B cell (primary cell): Measurements from ENCODE around the gene CPE. TPM values are rescaled to one million over a fixed set of nuclear protein-coding genes. Genes with fewer than 3 reads are reported as not detected.

ENCODE experiments used
- ATAC-seq: fragments of 200-7000 bp; cut with Tn5 transposase; one replicate; pipeline ENCODE4 v1.10.0; 2021; ENCODE audit warnings: low read depth, mild to moderate bottlenecking, moderate number of reproducible peaks, moderate library complexity
- CTCF ChIA-PET: fragments of 350-600 bp; sonication (Branson Sonifier 250); formaldehyde crosslinking; loops from one replicate; lab custom pipeline; 2021; ENCODE audit warnings: antibody characterized with exemption, inconsistent platforms; lab: Charles Lee
- POLR2A ChIA-PET: fragments of 350-600 bp; sonication (Branson Sonifier 250); formaldehyde crosslinking; loops from one replicate; lab custom pipeline; 2021; ENCODE audit warnings: antibody characterized with exemption; lab: Charles Lee
- DNase-seq: peaks from one replicate; pipeline ENCODE4 v3.0.0; 2013
- H2AFZ ChIP-seq: 2 replicates; pipeline ENCODE4 v1.6.1; 2012; ENCODE audit warnings: mild to moderate bottlenecking, low read depth, low read length; ENCODE audit not compliant: insufficient read depth, poor library complexity, severe bottlenecking
- H3K27ac ChIP-seq, 2 donors: 1 replicate in 1 of 2; 2 replicates in 1 of 2; pipeline ENCODE4 v1.5.1; 2012 to 2013; ENCODE audit warnings: low read length in 2 of 2, mild to moderate bottlenecking in 2 of 2, moderate library complexity in 1 of 2
- H3K27me3 ChIP-seq, 4 experiments: fragments of 200-600 bp in 1 of 4; sonication (generic) in 1 of 4; replicated peaks in 1 of 4; 1 replicate in 2 of 4; 2 replicates in 2 of 4; pipeline versions ENCODE4 v1.6.1 to v1.7.0; 2013 to 2016; ENCODE audit warnings: low read length in 3 of 4, mild to moderate bottlenecking in 2 of 4, mixed read lengths in 1 of 4, moderate library complexity in 1 of 4; ENCODE audit not compliant: insufficient read depth in 4 of 4, control insufficient read depth in 3 of 4; ENCODE audit errors: control extremely low read depth in 1 of 4
- H3K36me3 ChIP-seq, 2 experiments: replicated peaks in 1 of 2; 1 replicate in 1 of 2; 2 replicates in 1 of 2; pipeline versions ENCODE4 v1.6.1 to v1.7.1; 2013; ENCODE audit warnings: low read length in 1 of 2; ENCODE audit not compliant: insufficient read depth in 2 of 2, control insufficient read depth in 1 of 2; ENCODE audit errors: control extremely low read depth in 1 of 2, extremely low read depth in 1 of 2
- H3K4me1 ChIP-seq, 2 donors: fragments of 200-600 bp in 1 of 2; sonication (generic) in 1 of 2; 1 replicate in 1 of 2; 2 replicates in 1 of 2; pipeline versions ENCODE4 v1.5.1 to v1.6.1; 2013 to 2017; ENCODE audit warnings: low read length in 2 of 2; ENCODE audit not compliant: control insufficient read depth in 2 of 2, insufficient read depth in 2 of 2
- H3K4me2 ChIP-seq: replicated peaks from 2 replicates; pipeline ENCODE3; 2012; ENCODE audit warnings: mild to moderate bottlenecking, low read depth, low read length; ENCODE audit not compliant: poor library complexity, severe bottlenecking
- H3K4me3 ChIP-seq, 5 experiments: fragments of 200-600 bp in 1 of 5; sonication (generic) in 1 of 5; 1 replicate in 3 of 5; 2 replicates in 2 of 5; pipeline versions ENCODE4 v1.5.1 to v1.7.0; 2011 to 2016; ENCODE audit warnings: low read length in 4 of 5, mild to moderate bottlenecking in 4 of 5, low read depth in 2 of 5, control low read depth in 1 of 5, moderate library complexity in 1 of 5; ENCODE audit not compliant: insufficient read depth in 1 of 5; ENCODE audit errors: control extremely low read depth in 1 of 5, extremely low read depth in 1 of 5
- H3K79me2 ChIP-seq: fragments of 200-600 bp; sonication (generic); one replicate; pipeline ENCODE4 v1.6.0; 2016; ENCODE audit warnings: low read length; ENCODE audit not compliant: control insufficient read depth, insufficient read depth
- H3K9ac ChIP-seq: fragments of 200-600 bp; sonication (generic); 2 replicates; pipeline ENCODE4 v1.6.1; 2017; ENCODE audit warnings: mild to moderate bottlenecking, low read length, moderate library complexity
- H3K9me3 ChIP-seq, 3 donors: one replicate each; pipeline versions ENCODE4 v1.6.1 to v1.7.1; 2013; ENCODE audit warnings: low read length in 2 of 3; ENCODE audit not compliant: control insufficient read depth in 2 of 3, insufficient read depth in 1 of 3; ENCODE audit errors: control extremely low read depth in 1 of 3
- H4K20me1 ChIP-seq: 2 replicates; pipeline ENCODE4 v1.6.0; 2012; ENCODE audit warnings: mild to moderate bottlenecking, low read length; ENCODE audit not compliant: insufficient read depth, control insufficient read depth, poor library complexity, severe bottlenecking
- H3K27ac Mint-ChIP-seq: one replicate; pipeline ENCODE4 v1.8.0; 2021; ENCODE audit warnings: mixed read lengths
- H3K27me3 Mint-ChIP-seq: one replicate; pipeline ENCODE4 v1.8.0; 2021; ENCODE audit warnings: mixed read lengths
- H3K4me1 Mint-ChIP-seq: one replicate; pipeline ENCODE4 v1.8.0; 2021; ENCODE audit warnings: mixed read lengths
- H3K4me3 Mint-ChIP-seq: one replicate; pipeline ENCODE4 v1.8.0; 2021; ENCODE audit warnings: mixed read lengths
- H3K9me3 Mint-ChIP-seq: one replicate; pipeline ENCODE4 v1.8.0; 2022; ENCODE audit warnings: mixed read lengths; ENCODE audit not compliant: insufficient read depth
- CTCF ChIP-seq: fragments of 200-600 bp; IDR thresholded peaks from one replicate; pipeline ENCODE4 v1.8.0; 2022; ENCODE audit warnings: antibody characterized with exemption, mild to moderate bottlenecking
- EZH2 ChIP-seq: IDR thresholded peaks from 2 replicates; pipeline ENCODE4 v1.6.1; 2012; ENCODE audit warnings: borderline replicate concordance, low read depth, mild to moderate bottlenecking, moderate library complexity, low read length; ENCODE audit not compliant: insufficient read depth, poor library complexity, severe bottlenecking
- WGBS: methylation state at CpG from one replicate; pipeline ENCODE4 v1.1.5; 2013; ENCODE audit warnings: missing lambda C conversion rate; ENCODE audit not compliant: insufficient coverage; 5-methylcytosine and 5-hydroxymethylcytosine counted together
- intact Hi-C: fragments of 100-400 bp; cut with micrococcal nuclease; formaldehyde crosslinking; loops from one replicate; pipeline ENCODE4 v1.10.0; 2022
- polyA plus RNA-seq: library from polyadenylated mRNA; depleted of rRNA; stranded (reverse); fragments of >200 nt; gene quantifications from 2 replicates; pipeline ENCODE4 v1.2.3, GENCODE V29; 2012
- total RNA-seq, 2 donors: library from RNA; stranded (reverse); fragments of 120-200 nt in 1 of 2; gene quantifications; 1 replicate in 1 of 2; 2 replicates in 1 of 2; pipeline versions ENCODE4 v1.2.3 to v1.2.4, GENCODE V29; 2013 to 2022

The CPE gene
- total and polyA plus RNA-seq, 2 donors (not counting 1 experiment from before 2014, with no cell fraction given), result not detected

GRCh38 chr4:165368114-165368513 is 10.7 kb upstream of the CPE start:
- no peaks in the 10 kb centered on the region for H3K9me3 ChIP-seq
- no peak for DNase-seq
- no peaks in the 10 kb centered on the region for H3K4me1 ChIP-seq
- CTCF ChIA-PET, result no interaction called here
- H3K27ac ChIP-seq, result no peak overlapping the region
- WGBS, result 100% methylated on average over 1 of the region's 1 CpG
- no peak overlapping the region for H3K27ac Mint-ChIP-seq
- H3K27me3 ChIP-seq, result peaks cover 0 to 2% (median 0%) of the 10 kb centered on the region in 4 experiments
- POLR2A ChIA-PET, result no interaction called here
- H3K4me3 Mint-ChIP-seq, result no peak overlapping the region
- TF ChIP-seq EZH2 (no peak), CTCF (no peak)
- no peaks in the 10 kb centered on the region for H3K36me3 ChIP-seq
- H3K4me3 ChIP-seq, result no peak overlapping the region
- no peaks in the 10 kb centered on the region for H3K4me1 Mint-ChIP-seq
- no peaks in the 10 kb centered on the region for H4K20me1 ChIP-seq
- peaks cover 5% of the 10 kb centered on the region for H3K27me3 Mint-ChIP-seq
- H3K9me3 Mint-ChIP-seq, result no peaks in the 10 kb centered on the region
- intact Hi-C loops, result no loop called here
- no peak overlapping the region for H2AFZ ChIP-seq
- H3K4me2 ChIP-seq, result no peak overlapping the region
- no peak overlapping the region for H3K9ac ChIP-seq
- H3K79me2 ChIP-seq, result no peaks in the 10 kb centered on the region
- ATAC-seq, result no peak

GRCh38 chr4:165368567-165368966 is 10.2 kb upstream of the CPE start:
- 100% methylated on average over 1 of the region's 1 CpG for WGBS
- Histone ChIP-seq H3K4me1 (no peaks in the 10 kb centered on the region), H3K4me2 (no peak overlapping the region), H4K20me1 (no peaks in the 10 kb centered on the region), H3K36me3 (no peaks in the 10 kb centered on the region), H2AFZ (no peak overlapping the region), H3K79me2 (no peaks in the 10 kb centered on the region), H3K9ac (no peak overlapping the region), H3K9me3 (peaks cover 0 to under 1% (median 0%) of the 10 kb centered on the region in 3 donors), H3K27me3 (no peaks in the 10 kb centered on the region), H3K27ac (no peak overlapping the region), H3K4me3 (no peak overlapping the region)
- Mint-ChIP-seq H3K4me3 (no peak overlapping the region), H3K27ac (no peak overlapping the region), H3K27me3 (peaks cover 2% of the 10 kb centered on the region), H3K4me1 (no peaks in the 10 kb centered on the region), H3K9me3 (no peaks in the 10 kb centered on the region)
- TF ChIP-seq CTCF, result no peak
- TF ChIP-seq EZH2, result no peak
- POLR2A ChIA-PET, result no interaction called here
- intact Hi-C loops, result no loop called here
- no peak for ATAC-seq
- CTCF ChIA-PET, result no interaction called here
- no peak for DNase-seq
